Measurements from ENCODE around the gene FAF1.
A peak's percentile ranks its signal among the peaks of the same experiment; 100 is the strongest.

GRCh38 chr1:50704126-50704525, 255.9 kb downstream of the FAF1 start:
- TF ChIP-seq CTCF (conservative IDR thresholded peaks at IDR 0.05; ENCODE audit: low read depth, low read length), result peak; percentile 87
- no peak for TF ChIP-seq EZH2 (IDR thresholded peaks at IDR 0.05; ENCODE audit: borderline replicate concordance, low read depth, low read length, poor library complexity, severe bottlenecking)
